ENCODE data around the gene AKNAD1. TPM values are rescaled to one million over a fixed set of nuclear protein-coding genes. Genes with fewer than 3 reads are reported as not detected.

AKNAD1 gene
- total RNA-seq, 2 donors from 2014 or later = not detected

DNA sequence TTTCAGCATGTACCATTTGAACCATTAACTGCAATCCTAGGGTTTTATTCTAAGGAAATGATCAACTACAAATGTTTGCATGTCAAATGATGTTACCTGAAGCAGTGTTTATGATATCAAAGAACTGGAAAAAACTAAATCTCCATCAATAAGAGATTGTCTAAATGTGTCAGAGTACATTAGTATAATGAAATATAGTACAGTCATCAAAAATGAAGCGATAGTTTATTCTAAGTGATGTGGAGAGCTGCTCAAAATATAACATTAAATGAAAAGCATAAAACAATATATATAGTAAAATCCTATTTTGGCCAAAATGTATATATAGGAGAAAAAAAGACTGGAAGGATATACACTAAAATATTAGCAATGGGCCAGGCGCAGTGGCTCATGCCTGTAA, 24.0 kb downstream of the AKNAD1 start:
- Histone ChIP-seq H3K36me3 (no peaks in the 10 kb centered on the region), H3K4me3 (no peak overlapping the region), H3K4me1 (no peaks in the 10 kb centered on the region), H3K27me3 (no peaks in the 10 kb centered on the region), H3K9me3 (no peaks in the 10 kb centered on the region), H3K9ac (ENCODE audit: low read depth in 2 of 2, low read length in 2 of 2) (no peak overlapping the region), H3K27ac (no peak overlapping the region)
- TF ChIP-seq CTCF (IDR thresholded peaks at IDR 0.05) = no peak
- DNase-seq = no peak
- intact Hi-C loops (cut with DNase I) = no loop called here

- peak overlapping the region; percentile 51 for H3K27ac ChIP-seq
- intact Hi-C loops (cut with DNase I) = no loop called here
- no peaks in the 10 kb centered on the region for H3K27me3 ChIP-seq
- H3K4me3 ChIP-seq = no peak overlapping the region
- H3K36me3 ChIP-seq = no peaks in the 10 kb centered on the region
- TF ChIP-seq CTCF (IDR thresholded peaks at IDR 0.05) = no peak
- H3K9me3 ChIP-seq = no peaks in the 10 kb centered on the region
- no peak overlapping the region for H3K9ac ChIP-seq (ENCODE audit: low read depth in 2 of 2, low read length in 2 of 2)
- H3K4me1 ChIP-seq = no peaks in the 10 kb centered on the region
- DNase-seq = no peak
These were observed 25.7 kb downstream of the AKNAD1 start for GRCh38 chr1:108831225-108831624.

GRCh38 chr1:108830119-108831008, 26.5 kb downstream of the AKNAD1 start:
- Histone ChIP-seq H3K4me3 (no peak overlapping the region), H3K4me1 (no peaks in the 10 kb centered on the region), H3K9me3 (no peaks in the 10 kb centered on the region), H3K27me3 (no peaks in the 10 kb centered on the region), H3K27ac (peak overlapping the region; percentile 51), H3K36me3 (no peaks in the 10 kb centered on the region), H3K9ac (ENCODE audit: low read depth in 2 of 2, low read length in 2 of 2) (peak overlapping the region in 1 of 2 donors; percentile 26)
- no peak for TF ChIP-seq CTCF (IDR thresholded peaks at IDR 0.05)
- peak; percentile 44 for DNase-seq
- intact Hi-C loops (cut with DNase I) = no loop called here

DNA sequence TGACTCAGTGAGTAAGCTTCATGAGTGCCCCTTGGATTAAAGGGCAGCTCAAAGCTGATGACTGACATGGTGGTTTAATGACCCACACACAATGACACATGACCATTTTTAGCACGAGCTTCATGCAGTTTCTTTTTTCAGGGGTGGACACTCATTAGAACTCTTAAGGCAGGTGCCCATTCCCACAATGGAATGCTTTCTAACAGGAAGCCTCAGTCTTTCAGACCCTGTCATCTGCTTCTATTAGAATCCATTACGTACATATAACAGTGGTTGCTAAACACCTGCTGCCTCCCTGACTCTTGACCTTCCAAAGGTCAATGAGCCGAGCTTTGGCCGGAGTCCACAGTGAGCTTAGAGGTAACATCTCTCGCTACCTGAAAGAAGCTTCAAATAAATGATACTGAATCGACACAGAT, 27.4 kb downstream of the AKNAD1 start:
- Histone ChIP-seq H3K4me1 (no peaks in the 10 kb centered on the region), H3K4me3 (no peak overlapping the region), H3K9me3 (no peaks in the 10 kb centered on the region), H3K27me3 (no peaks in the 10 kb centered on the region), H3K27ac (peak overlapping the region; percentile 51), H3K9ac (ENCODE audit: low read depth in 2 of 2, low read length in 2 of 2) (no peak overlapping the region), H3K36me3 (no peaks in the 10 kb centered on the region)
- no peak for TF ChIP-seq CTCF (IDR thresholded peaks at IDR 0.05)
- intact Hi-C loops (cut with DNase I) = loop anchor here (5.0 kb wide), 1 partner anchor 68 kb away; no protein-coding TSS in a partner anchor
- DNase-seq = no peak

- H3K27ac ChIP-seq = no peak overlapping the region
- H3K4me1 ChIP-seq = no peaks in the 10 kb centered on the region
- no peaks in the 10 kb centered on the region for H3K27me3 ChIP-seq
- H3K9me3 ChIP-seq = no peaks in the 10 kb centered on the region
- no peak overlapping the region for H3K9ac ChIP-seq (ENCODE audit: low read depth in 2 of 2, low read length in 2 of 2)
- TF ChIP-seq CTCF (IDR thresholded peaks at IDR 0.05) = peak; percentile 70
- intact Hi-C loops (cut with DNase I) = loop anchor here (5.0 kb wide), 1 partner anchor 69 kb away; no protein-coding TSS in a partner anchor
- no peaks in the 10 kb centered on the region for H3K36me3 ChIP-seq
- peak; percentile 78 for DNase-seq
- no peak overlapping the region for H3K4me3 ChIP-seq
These were observed 28.6 kb downstream of the AKNAD1 start for GRCh38 chr1:108828074-108828961.

All from colonic mucosa (tissue), 4 donors.